ENCODE measurements around the gene NECAB2. TPM values are rescaled to one million over a fixed set of nuclear protein-coding genes. Genes with fewer than 3 reads are reported as not detected.
A peak's percentile ranks its signal among the peaks of the same experiment; 100 is the strongest.
"Not testable (repeated sequence)": the region's sequence is repeated elsewhere in the genome, so short reads cannot be mapped to it uniquely, and the experiment has no call there.

Gene NECAB2
- total RNA-seq, 1 donor from 2014 or later = 4.6 TPM

GRCh38 chr16:83937922-83938885 lies 29.8 kb upstream of the NECAB2 start:
- no peak overlapping the region for H3K27ac Mint-ChIP-seq
- no peak for TF ChIP-seq CTCF (IDR thresholded peaks at IDR 0.05; ENCODE audit: unreplicated experiment)
- H3K27me3 Mint-ChIP-seq = peaks cover 13% of the 10 kb centered on the region
- peaks cover 12% of the 10 kb centered on the region for H3K36me3 Mint-ChIP-seq (ENCODE audit: insufficient read depth)
- H3K4me1 Mint-ChIP-seq (ENCODE audit: low read depth) = peaks cover 14% of the 10 kb centered on the region
- no peak overlapping the region for H3K4me3 Mint-ChIP-seq (ENCODE audit: low read depth)
- no peaks in the 10 kb centered on the region for H3K9me3 Mint-ChIP-seq (ENCODE audit: low read depth)
- DNase-seq (ENCODE audit: low spot score, unreplicated experiment) = no peak

DNA sequence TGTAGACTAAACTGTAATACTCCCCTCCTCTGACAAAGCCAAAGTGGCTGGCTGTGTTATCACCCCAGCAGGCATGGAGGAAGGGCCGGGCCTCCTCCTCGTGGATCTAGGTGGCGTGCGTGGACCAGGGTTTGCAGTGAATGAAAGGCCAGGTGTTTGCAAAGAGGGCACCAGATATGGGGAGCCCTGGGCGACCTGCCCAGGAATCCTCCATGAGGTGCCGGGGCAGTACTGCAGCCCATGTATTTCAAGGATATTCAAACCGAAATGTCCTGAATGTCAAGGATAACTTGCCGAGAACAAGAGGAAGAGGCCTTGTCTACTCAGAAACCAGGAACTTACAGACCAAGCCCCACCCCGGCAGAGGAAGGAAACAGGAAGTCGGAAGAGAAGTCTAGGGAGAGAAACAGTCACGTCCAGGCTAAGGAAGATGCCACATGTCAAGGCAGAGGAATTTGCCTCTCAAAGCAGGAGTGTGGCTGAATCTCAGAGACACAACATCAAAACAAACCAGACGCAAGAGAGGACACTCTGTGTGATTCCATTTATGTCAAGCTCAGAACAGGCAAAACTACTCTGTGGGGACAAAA lies 28.7 kb upstream of the NECAB2 start:
- H3K36me3 Mint-ChIP-seq (ENCODE audit: insufficient read depth) = peaks cover 12% of the 10 kb centered on the region
- no peak overlapping the region for H3K27ac Mint-ChIP-seq
- peaks cover 24% of the 10 kb centered on the region for H3K4me1 Mint-ChIP-seq (ENCODE audit: low read depth)
- H3K27me3 Mint-ChIP-seq = peaks cover 13% of the 10 kb centered on the region
- no peak for DNase-seq (ENCODE audit: low spot score, unreplicated experiment)
- no peak for TF ChIP-seq CTCF (IDR thresholded peaks at IDR 0.05; ENCODE audit: unreplicated experiment)
- no peaks in the 10 kb centered on the region for H3K9me3 Mint-ChIP-seq (ENCODE audit: low read depth)
- H3K4me3 Mint-ChIP-seq (ENCODE audit: low read depth) = no peak overlapping the region

- no peak for DNase-seq (ENCODE audit: low spot score, unreplicated experiment)
- Mint-ChIP-seq H3K27ac (peak overlapping the region; percentile 24), H3K36me3 (ENCODE audit: insufficient read depth) (peaks cover 12% of the 10 kb centered on the region), H3K27me3 (peaks cover 13% of the 10 kb centered on the region), H3K9me3 (ENCODE audit: low read depth) (no peaks in the 10 kb centered on the region), H3K4me3 (ENCODE audit: low read depth) (no peak overlapping the region), H3K4me1 (ENCODE audit: low read depth) (peaks cover 26% of the 10 kb centered on the region)
- no peak for TF ChIP-seq CTCF (IDR thresholded peaks at IDR 0.05; ENCODE audit: unreplicated experiment)
These were observed 27.9 kb upstream of the NECAB2 start for GRCh38 chr16:83940119-83940518.

- no peaks in the 10 kb centered on the region for H3K9me3 Mint-ChIP-seq (ENCODE audit: low read depth)
- DNase-seq (ENCODE audit: low spot score, unreplicated experiment) = no peak
- peaks cover 13% of the 10 kb centered on the region for H3K27me3 Mint-ChIP-seq
- TF ChIP-seq CTCF (IDR thresholded peaks at IDR 0.05; ENCODE audit: unreplicated experiment) = no peak
- H3K4me1 Mint-ChIP-seq (ENCODE audit: low read depth) = peaks cover 26% of the 10 kb centered on the region
- H3K27ac Mint-ChIP-seq = peak overlapping the region; percentile 24
- peaks cover 12% of the 10 kb centered on the region for H3K36me3 Mint-ChIP-seq (ENCODE audit: insufficient read depth)
- no peak overlapping the region for H3K4me3 Mint-ChIP-seq (ENCODE audit: low read depth)
These were observed 27.2 kb upstream of the NECAB2 start for GRCh38 chr16:83940630-83941378.

DNA sequence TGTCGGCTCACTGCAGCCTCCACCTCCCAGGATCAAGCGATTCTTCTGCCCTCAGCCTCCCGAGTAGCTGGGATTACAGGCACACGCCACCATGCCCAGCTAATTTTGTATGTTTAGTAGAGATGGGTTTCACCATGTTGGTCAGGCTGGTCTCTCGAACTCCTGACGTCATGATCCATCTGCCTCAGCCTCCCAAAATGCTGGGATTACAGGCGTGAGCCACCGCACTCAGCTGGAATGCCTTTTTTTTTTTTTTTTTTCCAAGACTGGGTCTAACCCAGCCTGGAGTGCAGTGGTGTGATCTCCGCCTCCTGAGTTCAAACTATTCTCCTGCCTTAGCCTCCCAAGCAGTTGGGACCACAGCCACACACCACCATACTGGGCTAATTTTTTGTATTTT lies 26.5 kb upstream of the NECAB2 start:
- not testable (repeated sequence) for DNase-seq (ENCODE audit: low spot score, unreplicated experiment); H3K4me3 Mint-ChIP-seq (ENCODE audit: low read depth); H3K9me3 Mint-ChIP-seq (ENCODE audit: low read depth); H3K27ac Mint-ChIP-seq
- H3K4me1 Mint-ChIP-seq (ENCODE audit: low read depth) = peaks cover 27% of the 10 kb centered on the region
- peaks cover 12% of the 10 kb centered on the region for H3K36me3 Mint-ChIP-seq (ENCODE audit: insufficient read depth)
- peaks cover 13% of the 10 kb centered on the region for H3K27me3 Mint-ChIP-seq

All from progenitor cell of endocrine pancreas (in vitro differentiated cells).